Hepatocyte (in vitro differentiated cells): ENCODE results near the gene LRFN4.

ENCODE experiments used
- CTCF ChIP-seq: fragments of 200-600 bp; sonication (generic); IDR thresholded peaks from 2 replicates; pipeline ENCODE4 v1.5.1; 2016; ENCODE audit warnings: antibody characterized with exemption, mild to moderate bottlenecking; ENCODE audit not compliant: poor library complexity
- EZH2 ChIP-seq: fragments of 200-600 bp; sonication (generic); IDR thresholded peaks from 2 replicates; pipeline ENCODE4 v1.6.1; 2016; ENCODE audit warnings: antibody characterized with exemption, mild to moderate bottlenecking, borderline replicate concordance
- EZH2phosphoT487 ChIP-seq: fragments of 200-600 bp; sonication (generic); IDR thresholded peaks from one replicate; pipeline ENCODE4 v1.6.1; 2018; ENCODE audit warnings: antibody characterized with exemption, mild to moderate bottlenecking, low read depth, moderate library complexity; ENCODE audit not compliant: unreplicated experiment, severe bottlenecking

- TF ChIP-seq EZH2phosphoT487 (no peak), CTCF (peak; percentile 37), EZH2 (no peak)
Measured at GRCh38 chr11:66868726-66869566, 12.1 kb downstream of the LRFN4 start.
